ENCODE results near the gene ASPSCR1.
A peak's percentile ranks its signal among the peaks of the same experiment; 100 is the strongest.

- TF ChIP-seq, protein P1, sequence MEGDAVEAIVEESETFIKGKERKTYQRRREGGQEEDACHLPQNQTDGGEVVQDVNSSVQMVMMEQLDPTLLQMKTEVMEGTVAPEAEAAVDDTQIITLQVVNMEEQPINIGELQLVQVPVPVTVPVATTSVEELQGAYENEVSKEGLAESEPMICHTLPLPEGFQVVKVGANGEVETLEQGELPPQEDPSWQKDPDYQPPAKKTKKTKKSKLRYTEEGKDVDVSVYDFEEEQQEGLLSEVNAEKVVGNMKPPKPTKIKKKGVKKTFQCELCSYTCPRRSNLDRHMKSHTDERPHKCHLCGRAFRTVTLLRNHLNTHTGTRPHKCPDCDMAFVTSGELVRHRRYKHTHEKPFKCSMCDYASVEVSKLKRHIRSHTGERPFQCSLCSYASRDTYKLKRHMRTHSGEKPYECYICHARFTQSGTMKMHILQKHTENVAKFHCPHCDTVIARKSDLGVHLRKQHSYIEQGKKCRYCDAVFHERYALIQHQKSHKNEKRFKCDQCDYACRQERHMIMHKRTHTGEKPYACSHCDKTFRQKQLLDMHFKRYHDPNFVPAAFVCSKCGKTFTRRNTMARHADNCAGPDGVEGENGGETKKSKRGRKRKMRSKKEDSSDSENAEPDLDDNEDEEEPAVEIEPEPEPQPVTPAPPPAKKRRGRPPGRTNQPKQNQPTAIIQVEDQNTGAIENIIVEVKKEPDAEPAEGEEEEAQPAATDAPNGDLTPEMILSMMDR (IDR thresholded peaks at IDR 0.05; ENCODE audit: insufficient read depth, low read length, poor library complexity, severe bottlenecking) = peak; percentile 22
- no peak for TF ChIP-seq EZH2phosphoT487 (conservative IDR thresholded peaks at IDR 0.05; ENCODE audit: low read length)
These were observed 18.6 kb upstream of the ASPSCR1 start for GRCh38 chr17:81958633-81959342.

Data from SU-DHL-6 (cell line).